HepG2 (cell line): ENCODE data around the gene DGKB. TPM values are rescaled to one million over a fixed set of nuclear protein-coding genes. Genes with fewer than 3 reads are reported as not detected.

Source experiments
- ATAC-seq: fragments of 200-7000 bp; cut with Tn5 transposase; 3 replicates; pipeline ENCODE4 v1.9.1; 2020; ENCODE audit warnings: mild to moderate bottlenecking, moderate library complexity
- BruUV-seq: library from RNA; stranded (reverse); fragments of 400-500 nt; replicated peaks from 2 replicates; lab custom pipeline; 2021; lab: Mats Ljungman, UMichigan
- CTCF ChIA-PET: fragments of 300-600 bp; formaldehyde crosslinking; extraction: SDS; loops from one replicate; lab custom pipeline; 2021; ENCODE audit warnings: low total read pairs, inconsistent platforms, low intra/inter-chr PET ratio; lab: Yijun Ruan, JAX
- POLR2A ChIA-PET: fragments of 350-600 bp; sonication (Branson Sonifier 250); formaldehyde crosslinking; loops from one replicate; lab custom pipeline; 2020; ENCODE audit warnings: antibody characterized with exemption, inconsistent platforms; lab: Yijun Ruan, JAX
- DNase-seq: peaks from one replicate; pipeline ENCODE4 v3.0.0-alpha.2; 2015; ENCODE audit warnings: low spot score
- FAIRE-seq: peaks from 3 replicates; lab custom pipeline; 2011; peaks lifted over from hg19 to GRCh38; lab: Jason Lieb, UNC
- H2AFZ ChIP-seq: one replicate; pipeline ENCODE4 v1.6.1; 2011; ENCODE audit warnings: low read length, inconsistent platforms
- H3K27ac ChIP-seq: fragments of 300-600 bp; 3 replicates; pipeline ENCODE4 v1.8.0; 2011; ENCODE audit warnings: mixed run types, mild to moderate bottlenecking, mixed read lengths, low read length, inconsistent platforms; ENCODE audit not compliant: insufficient read depth; ENCODE audit errors: extremely low read length
- H3K27me3 ChIP-seq, 2 experiments: fragments of 200-600 bp in 1 of 2; 2 replicates in 1 of 2; 3 replicates in 1 of 2; pipeline versions ENCODE4 v1.6.0 to v1.8.0; 2011; ENCODE audit warnings: low read length in 2 of 2, mild to moderate bottlenecking in 2 of 2, moderate library complexity in 2 of 2, inconsistent platforms in 1 of 2; ENCODE audit not compliant: insufficient read depth in 2 of 2, control insufficient read depth in 1 of 2
- H3K36me3 ChIP-seq, 2 experiments: fragments of 200-600 bp in 1 of 2; replicated peaks in 1 of 2; 2 replicates in 1 of 2; 3 replicates in 1 of 2; pipeline versions ENCODE4 v1.5.1 to v1.8.0; 2011; ENCODE audit warnings: low read length in 2 of 2, inconsistent platforms in 1 of 2; ENCODE audit not compliant: insufficient read depth in 2 of 2, control insufficient read depth in 1 of 2
- H3K4me1 ChIP-seq: 2 replicates; pipeline ENCODE4 v1.5.1; 2012; ENCODE audit warnings: low read length, inconsistent platforms; ENCODE audit not compliant: insufficient read depth
- H3K4me2 ChIP-seq: 2 replicates; pipeline ENCODE4 v1.6.0; 2011; ENCODE audit warnings: low read depth, low read length, inconsistent platforms
- H3K4me3 ChIP-seq, 3 experiments: fragments of 200-600 bp in 1 of 3; sonication (generic), shearing (Covaris generic) in 1 of 3; replicated peaks in 1 of 3; 2 replicates each; pipeline ENCODE4 v1.5.1; 2011 to 2016; ENCODE audit warnings: low read length in 3 of 3, inconsistent platforms in 2 of 3, low read depth in 2 of 3, mild to moderate bottlenecking in 2 of 3, control low read depth in 1 of 3, mixed read lengths in 1 of 3; ENCODE audit not compliant: insufficient read depth in 1 of 3
- H3K79me2 ChIP-seq: one replicate; pipeline ENCODE4 v1.6.1; 2011; ENCODE audit warnings: low read length, inconsistent platforms; ENCODE audit not compliant: insufficient read depth
- H3K9ac ChIP-seq: 2 replicates; pipeline ENCODE4 v1.6.0; 2011; ENCODE audit warnings: mild to moderate bottlenecking, low read depth, low read length, inconsistent platforms; ENCODE audit not compliant: insufficient read depth
- H3K9me3 ChIP-seq: 2 replicates; pipeline ENCODE4 v1.5.1; 2012; ENCODE audit warnings: mild to moderate bottlenecking, low read length
- H4K20me1 ChIP-seq: 2 replicates; pipeline ENCODE4 v1.6.0; 2011; ENCODE audit warnings: inconsistent platforms, mild to moderate bottlenecking, low read length, moderate library complexity; ENCODE audit not compliant: insufficient read depth
- ARNTL ChIP-seq: sonication (generic); formaldehyde crosslinking; IDR thresholded peaks from 2 replicates; pipeline ENCODE4 v1.4.0; 2020; ENCODE audit warnings: mild to moderate bottlenecking, missing genetic modification reagents
- ATF7-NPFF ChIP-seq: sonication (generic); formaldehyde crosslinking; IDR thresholded peaks from 2 replicates; pipeline ENCODE4 v1.8.1; 2023; ENCODE audit warnings: mild to moderate bottlenecking, low read depth, missing genetic modification reagents, moderate library complexity
- FOXA1 ChIP-seq, 2 experiments: fragments of 450-650 bp in 1 of 2; sonication (generic) in 1 of 2; formaldehyde crosslinking in 1 of 2; IDR thresholded peaks; 2 replicates each; pipeline versions ENCODE4 v1.4.0 to v1.6.1; 2016 to 2020; ENCODE audit warnings: missing genetic modification reagents in 1 of 2
- GATAD2A ChIP-seq: IDR thresholded peaks from 2 replicates; pipeline ENCODE4 v1.6.1; 2016
- JARID2 ChIP-seq: sonication (generic); formaldehyde crosslinking; IDR thresholded peaks from 2 replicates; pipeline ENCODE4 v1.8.1; 2023; ENCODE audit warnings: missing genetic modification reagents, inconsistent platforms; ENCODE audit not compliant: insufficient replicate concordance
- NCOA5 ChIP-seq: sonication (generic); formaldehyde crosslinking; IDR thresholded peaks from 2 replicates; pipeline ENCODE4 v1.4.0; 2020; ENCODE audit warnings: missing genetic modification reagents
- PPARG ChIP-seq: conservative IDR thresholded peaks from 2 replicates; pipeline ENCODE4 v1.6.1; 2016; ENCODE audit warnings: missing biosample characterization, missing genetic modification reagents
- SNAPC4 ChIP-seq: sonication (generic); formaldehyde crosslinking; IDR thresholded peaks from 2 replicates; pipeline ENCODE4 v1.4.0; 2020; ENCODE audit warnings: mild to moderate bottlenecking, missing genetic modification reagents
- SRSF1 ChIP-seq: fragments of 200-400 bp; formaldehyde crosslinking; optimal IDR thresholded peaks from 2 replicates; pipeline ENCODE3; 2017; ENCODE audit warnings: mild to moderate bottlenecking, low read depth, low read length, moderate library complexity
- TBL1XR1 ChIP-seq: fragments of 150-350 bp; IDR thresholded peaks from 2 replicates; pipeline ENCODE4 v1.6.1; 2014; ENCODE audit warnings: borderline replicate concordance, low read length; ENCODE audit not compliant: partially characterized antibody
- ZFP1 ChIP-seq: IDR thresholded peaks from 2 replicates; pipeline ENCODE4 v1.6.1; 2016
- ZIK1 ChIP-seq: sonication (generic); formaldehyde crosslinking; IDR thresholded peaks from 2 replicates; pipeline ENCODE4 v1.5.0; 2020; ENCODE audit warnings: mild to moderate bottlenecking, low read depth, missing genetic modification reagents, borderline replicate concordance
- ZNF225 ChIP-seq: sonication (generic); formaldehyde crosslinking; IDR thresholded peaks from 2 replicates; pipeline ENCODE4 v1.4.0; 2020; ENCODE audit warnings: mild to moderate bottlenecking, missing genetic modification reagents
- ZNF558 ChIP-seq: sonication (generic); formaldehyde crosslinking; IDR thresholded peaks from 2 replicates; pipeline ENCODE4 v1.9.0; 2022; ENCODE audit warnings: mild to moderate bottlenecking, missing genetic modification reagents, borderline replicate concordance
- ZXDC ChIP-seq: sonication (generic); formaldehyde crosslinking; IDR thresholded peaks from 2 replicates; pipeline ENCODE4 v1.5.0; 2020; ENCODE audit warnings: mild to moderate bottlenecking, missing genetic modification reagents
- WGBS: methylation state at CpG from one replicate; pipeline ENCODE4 v1.1.6; 2017; ENCODE audit warnings: low lambda C conversion rate; 5-methylcytosine and 5-hydroxymethylcytosine counted together
- in situ Hi-C: cut with HindIII; loops from 2 replicates; pipeline ENCODE4 v1.10.0; 2017; ENCODE audit warnings: low pct_unique_long_range_greater_than_20kb; ENCODE audit not compliant: extremely low pct_ligation_motif_present
- intact Hi-C: fragments of 100-400 bp; cut with micrococcal nuclease; formaldehyde crosslinking; loops from one replicate; pipeline ENCODE4 v1.10.0; 2022; ENCODE audit not compliant: unreplicated experiment
- polyA plus RNA-seq, 8 experiments: library from polyadenylated mRNA; depleted of rRNA in 3 of 8; stranded (reverse) in 7 of 8; unstranded in 1 of 8; fragments of >200 nt; fragmentation: Illumina TruSeq in 4 of 8; extraction: Trizol in 4 of 8; gene quantifications; 2 replicates each; pipeline versions ENCODE4 v1.2.1 to v1.2.3, GENCODE V29; 2011 to 2016; ENCODE audit warnings: low read depth in 4 of 8, missing spikeins in 1 of 8, mixed read lengths in 1 of 8; ENCODE audit not compliant: insufficient read depth in 1 of 8
- total RNA-seq, 5 experiments: library from RNA; depleted of rRNA; stranded (reverse); fragments of >200 nt; fragmentation: Illumina TruSeq; extraction: Trizol; gene quantifications; 2 replicates each; pipeline ENCODE4 v1.2.3, GENCODE V29; 2016; ENCODE audit warnings: low read depth in 1 of 5
- TF ChIP-seq, protein P1 (sequence below): sonication (generic); formaldehyde crosslinking; IDR thresholded peaks from 2 replicates; pipeline ENCODE4 v1.9.0; 2021; ENCODE audit warnings: missing genetic modification reagents, borderline replicate concordance

DGKB gene
- total and polyA plus RNA-seq, 2 of the 13 experiments (the other 11 are each of a cell fraction or from before 2014, with no cell fraction given): not detected

DNA sequence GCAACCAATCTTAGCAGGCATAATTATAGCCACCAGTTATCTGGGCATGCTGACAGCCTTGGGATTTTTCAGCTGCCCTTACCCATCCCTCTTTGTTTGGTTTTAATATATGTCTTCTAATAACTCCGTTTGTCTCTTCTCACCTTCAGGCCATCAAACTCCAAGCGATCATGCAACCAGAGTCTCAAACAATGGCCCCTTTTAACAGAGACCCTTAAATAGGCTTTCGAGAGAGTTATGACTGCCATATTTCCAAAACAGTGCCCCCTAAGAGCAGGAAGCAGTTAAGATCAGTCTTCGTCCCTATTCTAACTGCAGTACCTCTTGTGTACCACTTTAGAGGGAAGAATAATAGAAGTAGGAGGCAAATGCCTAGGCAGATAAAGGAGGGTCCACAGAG, 157.5 kb downstream of the DGKB start:
- BruUV-seq: no TSS peak
- Histone ChIP-seq H2AFZ (no peak overlapping the region), H3K27me3 (no peaks in the 10 kb centered on the region), H3K4me3 (no peak overlapping the region), H3K36me3 (no peaks in the 10 kb centered on the region), H3K9me3 (peaks cover 80% of the 10 kb centered on the region), H3K4me1 (no peaks in the 10 kb centered on the region), H3K27ac (no peak overlapping the region), H3K4me2 (no peak overlapping the region), H4K20me1 (no peaks in the 10 kb centered on the region), H3K79me2 (no peaks in the 10 kb centered on the region), H3K9ac (no peak overlapping the region)
- FAIRE-seq (no peak), DNase-seq (no peak), ATAC-seq (no peak)
- ChIA-PET CTCF (no interaction called here), POLR2A (no interaction called here)
- 8% methylated on average over 4 of the region's 4 CpGs for WGBS
- in situ Hi-C loops (no loop called here), intact Hi-C loops (no loop called here)
- no peak for TF ChIP-seq ZNF558 (CRISPR knock-in tag)
- TF ChIP-seq TBL1XR1: no peak
- TF ChIP-seq ARNTL (CRISPR knock-in tag): no peak
- no peak for TF ChIP-seq FOXA1 (IDR thresholded peaks at IDR 0.05)
- no peak for TF ChIP-seq FOXA1 (CRISPR knock-in tag; IDR thresholded peaks at IDR 0.05)
- TF ChIP-seq SRSF1: no peak
- TF ChIP-seq NCOA5 (CRISPR knock-in tag): no peak
- TF ChIP-seq JARID2: no peak
- TF ChIP-seq ZXDC (CRISPR knock-in tag): no peak
- TF ChIP-seq ATF7-NPFF (CRISPR knock-in tag): no peak
- TF ChIP-seq, protein P1, sequence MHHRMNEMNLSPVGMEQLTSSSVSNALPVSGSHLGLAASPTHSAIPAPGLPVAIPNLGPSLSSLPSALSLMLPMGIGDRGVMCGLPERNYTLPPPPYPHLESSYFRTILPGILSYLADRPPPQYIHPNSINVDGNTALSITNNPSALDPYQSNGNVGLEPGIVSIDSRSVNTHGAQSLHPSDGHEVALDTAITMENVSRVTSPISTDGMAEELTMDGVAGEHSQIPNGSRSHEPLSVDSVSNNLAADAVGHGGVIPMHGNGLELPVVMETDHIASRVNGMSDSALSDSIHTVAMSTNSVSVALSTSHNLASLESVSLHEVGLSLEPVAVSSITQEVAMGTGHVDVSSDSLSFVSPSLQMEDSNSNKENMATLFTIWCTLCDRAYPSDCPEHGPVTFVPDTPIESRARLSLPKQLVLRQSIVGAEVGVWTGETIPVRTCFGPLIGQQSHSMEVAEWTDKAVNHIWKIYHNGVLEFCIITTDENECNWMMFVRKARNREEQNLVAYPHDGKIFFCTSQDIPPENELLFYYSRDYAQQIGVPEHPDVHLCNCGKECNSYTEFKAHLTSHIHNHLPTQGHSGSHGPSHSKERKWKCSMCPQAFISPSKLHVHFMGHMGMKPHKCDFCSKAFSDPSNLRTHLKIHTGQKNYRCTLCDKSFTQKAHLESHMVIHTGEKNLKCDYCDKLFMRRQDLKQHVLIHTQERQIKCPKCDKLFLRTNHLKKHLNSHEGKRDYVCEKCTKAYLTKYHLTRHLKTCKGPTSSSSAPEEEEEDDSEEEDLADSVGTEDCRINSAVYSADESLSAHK (CRISPR knock-in tag): no peak
- TF ChIP-seq SNAPC4: no peak
- no peak for TF ChIP-seq ZNF225 (CRISPR knock-in tag)
- TF ChIP-seq ZFP1 (CRISPR knock-in tag): no peak
- no peak for TF ChIP-seq PPARG (CRISPR knock-in tag)
- no peak for TF ChIP-seq ZIK1 (CRISPR knock-in tag)
- TF ChIP-seq GATAD2A (CRISPR knock-in tag): no peak
